ENCODE data around the gene LTBR. TPM values are rescaled to one million over a fixed set of nuclear protein-coding genes. Genes with fewer than 3 reads are reported as not detected.

LTBR gene
- total RNA-seq, 1 experiment from 2014 or later = 4.8 TPM

DNA sequence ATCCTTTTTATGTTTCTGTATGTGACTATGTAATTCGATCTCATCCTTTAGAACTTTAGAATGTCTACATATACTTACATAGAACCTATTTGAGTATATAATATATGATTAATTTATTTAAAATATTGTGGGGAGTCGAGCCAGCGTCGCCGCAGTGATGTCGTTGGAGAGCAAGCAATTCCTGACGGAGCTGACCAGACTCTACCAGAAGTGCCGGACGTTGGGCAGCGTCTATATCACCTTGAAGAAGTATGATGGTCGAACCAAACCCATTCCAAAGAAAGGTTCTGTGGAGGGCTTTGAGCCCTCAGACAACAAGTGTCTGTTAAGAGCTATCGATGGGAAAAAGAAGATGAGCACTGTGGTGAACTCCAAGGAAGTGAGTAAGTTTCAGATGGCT, 54.4 kb downstream of the LTBR start:
- Histone ChIP-seq H2AFZ (ENCODE audit: low read length) (no peak overlapping the region), H3K56ac (ENCODE audit: insufficient read length, low read depth, low read length) (no peak overlapping the region), H3T11ph (ENCODE audit: low read length) (no peak overlapping the region), H3K18ac (ENCODE audit: insufficient read length, low read depth, low read length) (no peak overlapping the region), H2BK15ac (ENCODE audit: low read depth, low read length) (no peak overlapping the region), H3K9me3 (ENCODE audit: control insufficient read depth, low read depth, low read length) (no peaks in the 10 kb centered on the region), H2AK5ac (ENCODE audit: insufficient read length, low read length) (no peak overlapping the region), H4K20me1 (ENCODE audit: control insufficient read depth, insufficient read depth, insufficient read length) (no peaks in the 10 kb centered on the region), H3K4me1 (ENCODE audit: insufficient read depth, low read length) (no peaks in the 10 kb centered on the region), H2BK5ac (ENCODE audit: insufficient read length, low read length) (no peak overlapping the region), H3K27ac (ENCODE audit: insufficient read length, low read depth, low read length) (no peak overlapping the region), H3K23me2 (ENCODE audit: insufficient read length, low read depth, low read length, poor library complexity, severe bottlenecking) (no peaks in the 10 kb centered on the region), H3K4ac (ENCODE audit: low read depth, low read length) (no peak overlapping the region), H3K23ac (ENCODE audit: insufficient read length, low read depth, low read length) (no peak overlapping the region), H3K14ac (ENCODE audit: insufficient read depth, low read length) (no peak overlapping the region), H3K27me3 (ENCODE audit: insufficient read depth, low read length) (no peaks in the 10 kb centered on the region; the same call in 1 of the 2 replicates), H2BK120ac (ENCODE audit: low read depth, low read length, poor library complexity, severe bottlenecking) (no peak overlapping the region), H3K9ac (ENCODE audit: extremely low read depth, insufficient read length, low read length) (no peak overlapping the region), H4K91ac (ENCODE audit: insufficient read length, low read depth, low read length) (no peak overlapping the region), H2BK20ac (ENCODE audit: low read depth, low read length, poor library complexity, severe bottlenecking) (no peak overlapping the region), H3K79me2 (ENCODE audit: insufficient read depth, low read length) (no peaks in the 10 kb centered on the region), H3K4me2 (ENCODE audit: insufficient read depth, insufficient read length, low read length) (no peak overlapping the region), H2BK12ac (ENCODE audit: insufficient read length, low read depth, low read length) (no peak overlapping the region), H4K8ac (replicated peaks; ENCODE audit: insufficient read length, low read depth, low read length) (no peak overlapping the region), H4K5ac (ENCODE audit: insufficient read length, low read depth, low read length) (no peak overlapping the region), H3K79me1 (ENCODE audit: insufficient read depth, low read depth, low read length, poor library complexity, severe bottlenecking) (no peaks in the 10 kb centered on the region)
- TF ChIP-seq CTCF (conservative IDR thresholded peaks at IDR 0.05) = no peak
- Mint-ChIP-seq H3K27me3 (ENCODE audit: low read depth) (no peaks in the 10 kb centered on the region; the same call in 1 of the 2 replicates), H3K27ac (no peak overlapping the region), H3K9me3 (0 out of 5 replicates have a peak, but pooled peaks cover 0 to 2% of the 10 kb centered on the region in 2 experiments), H3K4me3 (no peak overlapping the region), H3K4me1 (peaks cover 14 to 18% of the 10 kb centered on the region in 2 experiments), H3K36me3 (ENCODE audit: insufficient read depth in 1 of 3, low read depth in 3 of 3) (no peaks in the 10 kb centered on the region; a peak in 1 of 7 replicates)
- no CpG with 5 or more reads among the region's 12 CpGs for WGBS (ENCODE audit: extremely low coverage, insufficient read length, low lambda C conversion rate)
- no peak for DNase-seq

Data from H9 (cell line).